GM21825 (cell line): ENCODE data around the gene FHL3.

Experiments used
- ATAC-seq: cut with Tn5 transposase; IDR thresholded peaks from one replicate; pipeline ENCODE4 v1.9.1; 2021; ENCODE audit warnings: mild to moderate bottlenecking, moderate library complexity; ENCODE audit not compliant: unreplicated experiment

Gene FHL3

DNA sequence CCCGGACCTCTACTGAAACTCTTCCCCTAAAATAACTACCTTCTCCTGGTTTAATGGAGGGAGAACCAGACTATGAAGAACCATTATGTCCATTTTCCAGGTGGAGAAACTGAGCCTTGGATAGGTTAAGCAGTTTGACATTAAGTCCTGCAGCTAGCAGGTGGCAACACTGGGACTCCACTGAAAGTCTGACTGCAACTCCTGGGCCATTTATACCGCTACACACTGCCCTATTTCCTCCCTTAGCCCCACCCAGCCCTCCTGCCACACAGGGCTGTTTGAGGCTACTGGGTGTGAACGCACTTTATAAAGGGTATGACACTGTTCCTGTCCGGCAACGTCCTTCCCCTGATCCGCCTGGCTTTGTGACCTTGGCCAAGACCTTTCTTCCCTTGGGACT is 58.0 kb downstream of the FHL3 start:
- ATAC-seq: no peak
